ENCODE measurements around the gene DHFR2.
A peak's percentile ranks its signal among the peaks of the same experiment; 100 is the strongest.
"Not testable (repeated sequence)": the region's sequence is repeated elsewhere in the genome, so short reads cannot be mapped to it uniquely, and the experiment has no call there.

Gene DHFR2

GRCh38 chr3:94092086-94092485 lies 29.4 kb upstream of the DHFR2 start:
- TF ChIP-seq Cebpa-rat (IDR thresholded peaks at IDR 0.05) = no peak
- Histone ChIP-seq H3K9me3 (replicated peaks in 1 of 11) (no peaks in the 10 kb centered on the region), H3K4me3 (no peak overlapping the region), H3K4me2 (peak overlapping the region in 2 of 11 experiments; percentile 53 to 61; a peak in 4 of 22 replicates), H3K36me3 (peaks cover 55 to 100% (median 75%) of the 10 kb centered on the region in 11 experiments), H4K20me1 (no peaks in the 10 kb centered on the region; a peak in 1 of 22 replicates), H3K27me3 (no peaks in the 10 kb centered on the region), H3K4me1 (peaks cover 0 to 18% (median 0%) of the 10 kb centered on the region in 10 experiments; a peak in 6 of 20 replicates), H3K27ac (no peak overlapping the region), H3K9ac (no peak overlapping the region)

- TF ChIP-seq Cebpa-rat (IDR thresholded peaks at IDR 0.05) = no peak
- Histone ChIP-seq H3K9me3 (replicated peaks in 1 of 11) (no peaks in the 10 kb centered on the region), H3K4me3 (no peak overlapping the region), H3K36me3 (peaks cover 48 to 98% (median 68%) of the 10 kb centered on the region in 11 experiments), H4K20me1 (no peaks in the 10 kb centered on the region; a peak in 1 of 22 replicates), H3K27me3 (no peaks in the 10 kb centered on the region), H3K4me1 (peaks cover 0 to 18% (median 0%) of the 10 kb centered on the region in 10 experiments; a peak in 6 of 20 replicates), H3K4me2 (no peak overlapping the region), H3K9ac (no peak overlapping the region), H3K27ac (no peak overlapping the region)
Observed at GRCh38 chr3:94089126-94089525, 26.4 kb upstream of the DHFR2 start.

GRCh38 chr3:94083261-94083660 lies 20.5 kb upstream of the DHFR2 start:
- H4K20me1 ChIP-seq = peaks cover 0 to 19% (median 10%) of the 10 kb centered on the region in 11 experiments; a peak in 7 of 22 replicates
- H3K4me3 ChIP-seq = no peak overlapping the region
- no peak for TF ChIP-seq Cebpa-rat (IDR thresholded peaks at IDR 0.05)
- no peak overlapping the region for H3K4me2 ChIP-seq
- H3K27ac ChIP-seq = no peak overlapping the region
- no peak overlapping the region for H3K9ac ChIP-seq
- H3K27me3 ChIP-seq = no peaks in the 10 kb centered on the region
- H3K4me1 ChIP-seq = peaks cover 0 to 9% (median 0%) of the 10 kb centered on the region in 10 experiments; a peak in 3 of 20 replicates
- no peaks in the 10 kb centered on the region; a peak in 2 of 22 replicates for H3K9me3 ChIP-seq (replicated peaks in 1 of 11)
- peaks cover 41 to 73% (median 58%) of the 10 kb centered on the region in 11 experiments for H3K36me3 ChIP-seq

- peaks cover 0 to 19% (median 10%) of the 10 kb centered on the region in 11 experiments; a peak in 7 of 22 replicates for H4K20me1 ChIP-seq
- H3K4me3 ChIP-seq = no peak overlapping the region
- no peaks in the 10 kb centered on the region; a peak in 4 of 22 replicates for H3K9me3 ChIP-seq (replicated peaks in 1 of 11)
- no peak overlapping the region for H3K4me2 ChIP-seq
- no peak overlapping the region for H3K27ac ChIP-seq
- TF ChIP-seq Cebpa-rat (IDR thresholded peaks at IDR 0.05) = no peak
- peaks cover 0 to 9% (median 0%) of the 10 kb centered on the region in 10 experiments; a peak in 3 of 20 replicates for H3K4me1 ChIP-seq
- H3K36me3 ChIP-seq = peaks cover 33 to 65% (median 50%) of the 10 kb centered on the region in 11 experiments
- no peaks in the 10 kb centered on the region for H3K27me3 ChIP-seq
- H3K9ac ChIP-seq = no peak overlapping the region
Observed at GRCh38 chr3:94082391-94082937, 19.7 kb upstream of the DHFR2 start.

GRCh38 chr3:94081884-94082283 lies 19.2 kb upstream of the DHFR2 start:
- no peak overlapping the region for H3K27ac ChIP-seq
- H3K27me3 ChIP-seq = no peaks in the 10 kb centered on the region
- no peak overlapping the region for H3K4me3 ChIP-seq
- peaks cover 0 to 5% (median 3%) of the 10 kb centered on the region in 11 experiments; a peak in 8 of 22 replicates for H3K9me3 ChIP-seq (replicated peaks in 1 of 11)
- peaks cover 0 to 9% (median 0%) of the 10 kb centered on the region in 10 experiments; a peak in 3 of 20 replicates for H3K4me1 ChIP-seq
- no peak overlapping the region for H3K9ac ChIP-seq
- no peak overlapping the region for H3K4me2 ChIP-seq
- H3K36me3 ChIP-seq = peaks cover 32 to 62% (median 51%) of the 10 kb centered on the region in 11 experiments
- TF ChIP-seq Cebpa-rat (IDR thresholded peaks at IDR 0.05) = no peak
- peaks cover 0 to 19% (median 10%) of the 10 kb centered on the region in 11 experiments; a peak in 9 of 22 replicates for H4K20me1 ChIP-seq

- not testable (repeated sequence) for H3K27ac ChIP-seq, H3K4me2 ChIP-seq, H3K27me3 ChIP-seq, H3K4me1 ChIP-seq, H3K9ac ChIP-seq, H3K4me3 ChIP-seq
- Histone ChIP-seq H4K20me1 (peaks cover 0 to 19% (median 10%) of the 10 kb centered on the region in 11 experiments; a peak in 9 of 22 replicates), H3K36me3 (peaks cover 33 to 63% (median 55%) of the 10 kb centered on the region in 11 experiments), H3K9me3 (replicated peaks in 1 of 11) (peaks cover 0 to 14% (median 10%) of the 10 kb centered on the region in 11 experiments; a peak in 11 of 22 replicates)
Observed at GRCh38 chr3:94080552-94080951, 17.8 kb upstream of the DHFR2 start.

- peaks cover 8 to 27% (median 19%) of the 10 kb centered on the region in 11 experiments; a peak in 20 of 22 replicates for H3K9me3 ChIP-seq (replicated peaks in 1 of 11)
- peaks cover 0 to 31% (median 11%) of the 10 kb centered on the region in 11 experiments; a peak in 9 of 22 replicates for H4K20me1 ChIP-seq
- H3K27me3 ChIP-seq = no peaks in the 10 kb centered on the region
- H3K4me3 ChIP-seq = no peak overlapping the region
- no peak overlapping the region for H3K4me2 ChIP-seq
- H3K36me3 ChIP-seq = peaks cover 43 to 58% (median 48%) of the 10 kb centered on the region in 11 experiments
- peaks cover 0 to 17% (median 2%) of the 10 kb centered on the region in 10 experiments; a peak in 10 of 20 replicates for H3K4me1 ChIP-seq
- H3K9ac ChIP-seq = no peak overlapping the region
- no peak overlapping the region for H3K27ac ChIP-seq
- TF ChIP-seq Cebpa-rat (IDR thresholded peaks at IDR 0.05) = no peak
Observed at GRCh38 chr3:94076055-94076454, 13.3 kb upstream of the DHFR2 start.

- TF ChIP-seq Cebpa-rat (IDR thresholded peaks at IDR 0.05) = no peak
- Histone ChIP-seq H3K9me3 (replicated peaks in 1 of 11) (peaks cover 14 to 33% (median 23%) of the 10 kb centered on the region in 11 experiments; a peak in 21 of 22 replicates), H3K4me2 (no peak overlapping the region), H3K36me3 (peaks cover 47 to 63% (median 54%) of the 10 kb centered on the region in 11 experiments), H3K4me3 (no peak overlapping the region), H3K4me1 (peaks cover 0 to 18% (median 0%) of the 10 kb centered on the region in 10 experiments; a peak in 9 of 20 replicates), H3K27me3 (no peaks in the 10 kb centered on the region), H4K20me1 (peaks cover 0 to 32% (median 7%) of the 10 kb centered on the region in 11 experiments; a peak in 8 of 22 replicates), H3K9ac (no peak overlapping the region), H3K27ac (no peak overlapping the region)
Observed at GRCh38 chr3:94071713-94072284, 9.1 kb upstream of the DHFR2 start.

GRCh38 chr3:94070341-94070911 lies 7.7 kb upstream of the DHFR2 start:
- Histone ChIP-seq H3K9me3 (replicated peaks in 1 of 11) (peaks cover 14 to 28% (median 24%) of the 10 kb centered on the region in 11 experiments; a peak in 21 of 22 replicates), H3K4me3 (no peak overlapping the region), H3K9ac (peak overlapping the region in 1 of 11 experiments; percentile 9; a peak in 1 of 22 replicates), H3K36me3 (peaks cover 38 to 63% (median 47%) of the 10 kb centered on the region in 11 experiments), H3K27ac (no peak overlapping the region), H3K4me2 (no peak overlapping the region), H3K4me1 (peaks cover under 1 to 31% (median 6%) of the 10 kb centered on the region in 10 experiments; a peak in 15 of 20 replicates), H3K27me3 (no peaks in the 10 kb centered on the region), H4K20me1 (peaks cover 0 to 32% (median 7%) of the 10 kb centered on the region in 11 experiments; a peak in 7 of 22 replicates)
- no peak for TF ChIP-seq Cebpa-rat (IDR thresholded peaks at IDR 0.05)

All from BLaER1 treated with 17β-estradiol and CSF1 and Interleukin-3, amounts not matched to agents 10 nM and 100 nM (cell line).